Lower leg skin (tissue), 4 donors: ENCODE data around the gene SLC8A1. TPM values are rescaled to one million over a fixed set of nuclear protein-coding genes. Genes with fewer than 3 reads are reported as not detected.

Source experiments
- DNase-seq, 2 donors: peaks; one replicate each; pipeline ENCODE4 v3.0.0-alpha.2; 2019; ENCODE audit warnings: low spot score in 2 of 2
- H3K4me3 ChIP-seq: fragments of 200-600 bp; sonication (generic); 2 replicates; pipeline ENCODE4 v1.5.1; 2017; ENCODE audit warnings: mild to moderate bottlenecking, low read depth; ENCODE audit not compliant: poor library complexity, severe bottlenecking
- POLR2A ChIP-seq, 2 donors: fragments of 450-650 bp; IDR thresholded peaks; one replicate each; pipeline ENCODE4 v1.6.1; 2016 to 2017; ENCODE audit warnings: antibody characterized with exemption in 2 of 2, mild to moderate bottlenecking in 1 of 2, moderate library complexity in 1 of 2
- WGBS, 2 donors: methylation state at CpG; one replicate each; pipeline ENCODE4 v1.1.5; 2018; 5-methylcytosine and 5-hydroxymethylcytosine counted together
- intact Hi-C: fragments of 100-400 bp; cut with DNase I; formaldehyde crosslinking; loops from one replicate; pipeline ENCODE4 v1.15.0; 2023; ENCODE audit warnings: low total_unique reads
- total RNA-seq, 4 donors: library from RNA; depleted of rRNA; stranded (reverse); fragments of >200 nt; gene quantifications; one replicate each; pipeline ENCODE4 v1.1.0, GENCODE V29; 2016
- TF ChIP-seq, protein P1 (sequence below), 3 donors: fragments of 450-650 bp; IDR thresholded peaks; one replicate each; pipeline ENCODE4 v1.5.1; 2016; ENCODE audit warnings: antibody characterized with exemption in 3 of 3, mild to moderate bottlenecking in 3 of 3, moderate library complexity in 2 of 3

Gene SLC8A1
- total RNA-seq, 4 donors from 2014 or later, result 7.5 to 21.2 (median 13.0) TPM

DNA sequence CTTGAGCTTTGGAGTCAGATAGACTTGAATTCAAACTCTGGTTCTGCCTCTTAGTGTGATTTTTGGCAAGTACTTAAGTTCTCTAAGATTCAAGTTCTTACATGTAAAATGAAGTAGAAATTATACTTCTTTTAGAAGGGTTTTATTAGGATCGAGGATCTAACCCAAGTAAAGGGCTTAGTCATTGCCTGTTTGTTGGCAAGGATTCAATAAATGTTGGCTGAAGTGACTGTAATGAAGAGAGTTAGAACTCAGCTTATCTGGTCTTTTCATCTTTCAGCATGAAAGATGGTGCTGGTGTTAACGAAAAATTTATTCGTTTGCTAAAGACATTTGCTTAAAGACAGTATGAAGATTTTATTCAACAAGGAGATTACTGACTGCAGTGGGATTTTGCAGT, 356.9 kb downstream of the SLC8A1 start:
- TF ChIP-seq, protein P1, sequence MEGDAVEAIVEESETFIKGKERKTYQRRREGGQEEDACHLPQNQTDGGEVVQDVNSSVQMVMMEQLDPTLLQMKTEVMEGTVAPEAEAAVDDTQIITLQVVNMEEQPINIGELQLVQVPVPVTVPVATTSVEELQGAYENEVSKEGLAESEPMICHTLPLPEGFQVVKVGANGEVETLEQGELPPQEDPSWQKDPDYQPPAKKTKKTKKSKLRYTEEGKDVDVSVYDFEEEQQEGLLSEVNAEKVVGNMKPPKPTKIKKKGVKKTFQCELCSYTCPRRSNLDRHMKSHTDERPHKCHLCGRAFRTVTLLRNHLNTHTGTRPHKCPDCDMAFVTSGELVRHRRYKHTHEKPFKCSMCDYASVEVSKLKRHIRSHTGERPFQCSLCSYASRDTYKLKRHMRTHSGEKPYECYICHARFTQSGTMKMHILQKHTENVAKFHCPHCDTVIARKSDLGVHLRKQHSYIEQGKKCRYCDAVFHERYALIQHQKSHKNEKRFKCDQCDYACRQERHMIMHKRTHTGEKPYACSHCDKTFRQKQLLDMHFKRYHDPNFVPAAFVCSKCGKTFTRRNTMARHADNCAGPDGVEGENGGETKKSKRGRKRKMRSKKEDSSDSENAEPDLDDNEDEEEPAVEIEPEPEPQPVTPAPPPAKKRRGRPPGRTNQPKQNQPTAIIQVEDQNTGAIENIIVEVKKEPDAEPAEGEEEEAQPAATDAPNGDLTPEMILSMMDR (IDR thresholded peaks at IDR 0.05), result no peak
- TF ChIP-seq POLR2A (IDR thresholded peaks at IDR 0.05), result no peak
- intact Hi-C loops, result no loop called here
- WGBS, 2 donors, result 23 to 33% methylated on average over 3 of the region's 3 CpGs
- DNase-seq, result no peak
- no peak overlapping the region for H3K4me3 ChIP-seq

DNA sequence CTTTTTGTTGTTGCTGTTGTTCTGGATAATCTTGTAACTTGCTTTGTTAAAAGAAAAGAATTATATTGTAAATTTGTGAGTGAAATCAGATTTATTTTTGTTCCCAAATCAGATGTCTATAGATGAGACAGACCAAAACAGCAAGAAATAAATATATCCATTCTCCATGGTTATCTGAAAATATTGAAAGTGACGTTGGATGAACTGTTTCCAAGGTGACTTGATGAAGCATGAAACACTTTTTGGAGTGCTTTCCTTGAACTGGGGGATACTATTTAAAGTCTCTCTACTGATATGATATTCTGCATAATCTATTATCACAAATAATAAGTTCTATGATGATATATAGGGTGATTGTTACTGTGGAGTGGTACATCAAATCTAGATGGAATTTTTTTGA, 357.4 kb downstream of the SLC8A1 start:
- intact Hi-C loops, result no loop called here
- no peak overlapping the region for H3K4me3 ChIP-seq
- DNase-seq, result no peak
- TF ChIP-seq, protein P1 (IDR thresholded peaks at IDR 0.05), result no peak
- no peak for TF ChIP-seq POLR2A (IDR thresholded peaks at IDR 0.05)
- WGBS, 2 donors, result 44 to 48% methylated on average over 1 of the region's 1 CpG

DNA sequence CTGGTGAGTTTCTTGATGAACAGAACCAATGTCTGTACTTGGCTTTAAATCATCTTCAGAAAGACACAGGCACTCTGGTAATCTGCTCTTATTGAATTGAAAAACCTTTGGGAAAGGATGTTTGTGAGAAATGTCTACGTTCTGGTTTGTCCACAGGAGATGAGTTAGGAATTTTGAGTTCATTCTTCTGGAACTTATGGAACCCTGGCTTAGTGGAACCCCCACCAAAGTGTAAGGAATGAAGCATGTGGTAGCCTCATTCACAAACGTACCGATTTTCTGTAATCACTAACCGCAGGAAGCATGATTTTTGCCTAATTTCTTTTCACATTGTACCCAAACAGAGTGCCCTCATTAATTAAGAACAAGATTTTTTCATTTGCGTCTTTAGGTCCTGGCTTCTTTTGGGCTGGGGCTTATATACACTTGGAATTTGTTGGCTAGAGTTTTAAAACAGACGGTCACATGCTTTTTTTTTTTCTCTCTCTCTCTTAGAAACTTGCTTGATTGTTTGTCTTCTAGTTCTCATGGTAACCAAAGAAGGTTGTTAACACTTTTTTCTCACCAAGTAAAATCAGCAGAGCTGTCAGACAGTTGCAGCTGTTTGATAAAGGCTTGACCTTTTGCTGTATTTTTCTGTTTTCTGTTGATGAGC, 358.7 kb downstream of the SLC8A1 start:
- no peak for TF ChIP-seq POLR2A (IDR thresholded peaks at IDR 0.05)
- TF ChIP-seq, protein P1 (IDR thresholded peaks at IDR 0.05), result no peak
- WGBS, 2 donors, result 27 to 33% methylated on average over 6 of the region's 6 CpGs
- intact Hi-C loops, result no loop called here

DNA sequence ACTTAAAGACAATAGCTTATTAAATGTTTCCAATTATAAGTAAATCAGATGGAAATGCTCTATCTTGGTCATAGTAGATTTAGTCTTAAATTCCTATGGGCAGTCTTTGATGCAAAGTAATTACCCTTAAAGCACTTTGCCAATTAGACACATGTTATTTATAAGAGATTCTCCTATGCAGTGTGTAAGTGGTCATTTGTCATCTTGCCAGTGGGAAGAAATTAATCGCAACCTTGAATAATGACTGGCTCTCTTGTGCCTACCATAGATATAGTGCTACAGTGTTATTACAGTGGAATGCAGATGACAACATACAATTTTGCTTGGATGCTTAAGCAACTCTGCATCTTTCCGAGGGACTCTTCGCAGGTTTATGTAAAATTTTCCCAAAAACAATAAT, 361.8 kb downstream of the SLC8A1 start:
- intact Hi-C loops, result no loop called here
- no peak overlapping the region for H3K4me3 ChIP-seq
- no peak for DNase-seq
- no peak for TF ChIP-seq POLR2A (IDR thresholded peaks at IDR 0.05)
- TF ChIP-seq, protein P1 (IDR thresholded peaks at IDR 0.05), result no peak
- 89 to 92% methylated on average over 3 of the region's 3 CpGs for WGBS, 2 donors

More for the DNA sequence above, 358.7 kb downstream of the SLC8A1 start:
- DNase-seq, result no peak
- H3K4me3 ChIP-seq, result no peak overlapping the region

DNA sequence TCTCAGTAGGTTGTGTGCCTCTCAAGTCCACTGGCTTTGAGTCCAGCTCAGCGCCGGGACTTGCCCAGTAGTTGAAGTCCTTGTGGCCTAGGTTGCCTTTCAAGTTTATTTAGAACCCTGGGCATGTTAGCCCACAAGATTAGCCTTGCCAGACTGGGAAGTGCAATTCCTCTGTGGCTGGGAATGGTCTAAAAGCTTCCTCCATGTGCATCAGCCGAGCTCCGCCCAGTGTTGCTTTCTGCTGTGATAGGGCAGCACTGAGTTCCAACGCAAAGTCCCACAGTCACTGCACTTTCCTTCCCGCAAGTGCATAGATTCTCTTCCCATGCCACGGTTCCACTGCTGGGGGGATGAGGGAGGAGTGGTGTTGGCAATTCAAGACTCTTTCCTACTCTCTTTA, 364.0 kb downstream of the SLC8A1 start:
- no peak for TF ChIP-seq POLR2A (IDR thresholded peaks at IDR 0.05)
- TF ChIP-seq, protein P1 (IDR thresholded peaks at IDR 0.05), result no peak
- WGBS, 2 donors, result 92 to 94% methylated on average over 7 of the region's 7 CpGs
- no peak for DNase-seq
- H3K4me3 ChIP-seq, result no peak overlapping the region
- intact Hi-C loops, result no loop called here

DNA sequence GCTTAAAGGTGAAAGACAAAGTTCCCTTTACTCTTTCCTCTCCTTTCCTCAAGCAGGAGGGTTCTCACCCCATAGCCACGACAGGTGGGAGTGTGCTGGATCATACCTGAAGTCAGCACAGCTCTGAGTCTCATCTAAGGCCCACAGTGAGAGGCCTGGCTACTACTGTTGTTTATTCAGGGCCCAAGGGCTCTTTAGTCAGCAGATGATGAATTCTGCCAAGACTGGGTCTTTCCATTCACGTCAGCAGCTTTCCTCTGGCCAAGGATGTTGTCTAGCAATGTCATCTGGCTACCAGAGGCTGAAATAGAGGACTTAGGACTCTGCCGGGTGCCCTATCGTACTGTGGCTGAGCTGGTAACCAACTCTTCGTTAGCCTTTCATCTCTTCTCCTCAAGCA, 364.5 kb downstream of the SLC8A1 start:
- intact Hi-C loops, result no loop called here
- no peak for DNase-seq
- TF ChIP-seq, protein P1 (IDR thresholded peaks at IDR 0.05), result no peak
- no peak for TF ChIP-seq POLR2A (IDR thresholded peaks at IDR 0.05)
- H3K4me3 ChIP-seq, result no peak overlapping the region
- WGBS, 2 donors, result 66 to 78% methylated on average over 5 of the region's 5 CpGs
